Naive thymus-derived CD8-positive, alpha-beta T cell (primary cell): ENCODE results near the gene KANSL3. TPM values are rescaled to one million over a fixed set of nuclear protein-coding genes. Genes with fewer than 3 reads are reported as not detected.
"Not testable (repeated sequence)": the region's sequence is repeated elsewhere in the genome, so short reads cannot be mapped to it uniquely, and the experiment has no call there.

Source experiments
- ATAC-seq, 2 donors: fragments of 150-1000 bp; cut with Tn5 transposase in 1 of 2; sonication (Bioruptor Pico), chemical (Tn5 transposase) in 1 of 2; 1 replicate in 1 of 2; 2 replicates in 1 of 2; pipeline ENCODE4 v1.10.0; 2021; ENCODE audit warnings: mild to moderate bottlenecking in 2 of 2, moderate library complexity in 2 of 2
- POLR2A ChIA-PET: fragments of 350-600 bp; sonication (Branson Sonifier 250); formaldehyde crosslinking; loops from one replicate; lab custom pipeline; 2021; ENCODE audit warnings: antibody characterized with exemption; lab: Charles Lee
- DNase-seq, 10 donors: peaks; one replicate each; pipeline versions ENCODE4 v3.0.0 to v3.0.0-alpha.2; 2020 to 2022
- H3K27ac Mint-ChIP-seq, 10 donors: one replicate each; pipeline ENCODE4 v1.8.0; 2020 to 2022; ENCODE audit warnings: mild to moderate bottlenecking in 10 of 10, mixed read lengths in 10 of 10, moderate library complexity in 4 of 10, inconsistent platforms in 1 of 10
- H3K27me3 Mint-ChIP-seq, 5 donors: one replicate each; pipeline ENCODE4 v1.8.0; 2021 to 2022; ENCODE audit warnings: mixed read lengths in 5 of 5
- H3K36me3 Mint-ChIP-seq, 3 donors: one replicate each; pipeline ENCODE4 v1.8.0; 2020 to 2022; ENCODE audit warnings: mixed read lengths in 3 of 3, mild to moderate bottlenecking in 2 of 3, inconsistent platforms in 1 of 3
- H3K4me1 Mint-ChIP-seq, 4 donors: one replicate each; pipeline ENCODE4 v1.8.0; 2021 to 2022; ENCODE audit warnings: mixed read lengths in 4 of 4
- H3K4me3 Mint-ChIP-seq, 10 donors: one replicate each; pipeline ENCODE4 v1.8.0; 2020 to 2022; ENCODE audit warnings: mild to moderate bottlenecking in 10 of 10, mixed read lengths in 10 of 10, moderate library complexity in 6 of 10, inconsistent platforms in 1 of 10
- H3K9me3 Mint-ChIP-seq, 9 donors: one replicate each; pipeline ENCODE4 v1.8.0; 2020 to 2022; ENCODE audit warnings: mixed read lengths in 9 of 9, mild to moderate bottlenecking in 3 of 9, inconsistent platforms in 1 of 9, moderate library complexity in 1 of 9
- polyA plus RNA-seq, 3 donors: library from polyadenylated mRNA; unstranded; fragments of 300-500 nt; fragmentation: Illumina TruSeq; gene quantifications; one replicate each; pipeline ENCODE4 v1.2.3, GENCODE V29; 2021
- total RNA-seq, 8 experiments: library from RNA in 2 of 8; stranded (reverse) in 2 of 8; gene quantifications; one replicate each; pipeline ENCODE4 v1.2.3 and lab custom pipeline; 2021 to 2026

Gene KANSL3
- total and polyA plus RNA-seq, 5 experiments from 2014 or later = 8.3 to 61.8 (median 18.2) TPM

DNA sequence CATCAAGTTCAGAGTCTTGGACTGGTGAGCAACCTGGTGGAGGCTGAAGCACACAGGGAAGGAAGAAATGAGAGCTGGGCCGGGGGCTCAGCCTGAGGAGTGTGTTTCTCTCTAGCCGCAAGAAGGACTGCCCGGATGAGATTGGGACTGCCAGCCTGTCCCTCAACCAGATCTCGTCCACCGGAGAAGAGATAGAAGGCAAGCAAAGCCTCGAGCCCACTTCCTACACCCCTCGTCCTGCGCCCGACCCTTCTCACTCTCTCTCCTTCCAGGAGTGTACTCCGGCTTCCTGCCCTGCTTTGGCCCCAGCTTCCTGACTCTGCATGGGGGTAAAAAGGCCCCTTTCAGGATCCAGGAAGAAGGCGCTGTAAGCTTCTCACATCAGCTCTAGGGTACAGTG, 30.7 kb upstream of the KANSL3 start:
- ATAC-seq (no peak), DNase-seq (no peak)
- Mint-ChIP-seq H3K27ac (peak overlapping the region in 1 of 10 donors; percentile 59), H3K4me3 (no peak overlapping the region), H3K27me3 (peaks cover 0 to 1% (median 0%) of the 10 kb centered on the region in 5 donors), H3K4me1 (peaks cover 0 to 9% (median 0%) of the 10 kb centered on the region in 4 donors), H3K36me3 (no peaks in the 10 kb centered on the region), H3K9me3 (no peaks in the 10 kb centered on the region)
- POLR2A ChIA-PET = interaction anchor here (0.6 kb wide), 1 partner anchor 314 kb away, joined by 5 read pairs; no protein-coding TSS in a partner anchor

DNA sequence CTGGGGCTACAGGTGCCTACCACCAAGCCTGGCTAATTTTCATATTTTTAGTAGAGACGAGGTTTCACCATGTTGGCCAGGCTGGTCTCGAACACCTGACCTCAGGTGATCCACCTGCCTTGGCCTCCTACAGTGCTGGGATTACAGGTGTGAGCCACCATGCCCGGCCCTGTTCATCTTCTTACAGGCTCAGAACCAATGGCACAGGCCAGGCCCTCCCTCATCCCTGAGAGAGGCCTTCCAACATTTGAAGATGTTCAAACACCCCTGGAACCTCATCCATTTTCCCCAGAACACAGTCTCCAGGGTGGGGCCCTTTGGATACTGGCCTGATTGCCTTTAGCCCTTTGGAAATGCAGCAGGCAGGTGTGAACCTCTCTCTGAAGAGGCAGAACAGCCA, 27.6 kb upstream of the KANSL3 start:
- H3K36me3 Mint-ChIP-seq, H3K4me1 Mint-ChIP-seq, POLR2A ChIA-PET, H3K9me3 Mint-ChIP-seq, DNase-seq, ATAC-seq, H3K4me3 Mint-ChIP-seq: not testable (repeated sequence)
- Mint-ChIP-seq H3K27me3 (peaks cover 0 to 10% (median 6%) of the 10 kb centered on the region in 5 donors), H3K27ac (peak overlapping the region in 1 of 10 donors; percentile 74)

DNA sequence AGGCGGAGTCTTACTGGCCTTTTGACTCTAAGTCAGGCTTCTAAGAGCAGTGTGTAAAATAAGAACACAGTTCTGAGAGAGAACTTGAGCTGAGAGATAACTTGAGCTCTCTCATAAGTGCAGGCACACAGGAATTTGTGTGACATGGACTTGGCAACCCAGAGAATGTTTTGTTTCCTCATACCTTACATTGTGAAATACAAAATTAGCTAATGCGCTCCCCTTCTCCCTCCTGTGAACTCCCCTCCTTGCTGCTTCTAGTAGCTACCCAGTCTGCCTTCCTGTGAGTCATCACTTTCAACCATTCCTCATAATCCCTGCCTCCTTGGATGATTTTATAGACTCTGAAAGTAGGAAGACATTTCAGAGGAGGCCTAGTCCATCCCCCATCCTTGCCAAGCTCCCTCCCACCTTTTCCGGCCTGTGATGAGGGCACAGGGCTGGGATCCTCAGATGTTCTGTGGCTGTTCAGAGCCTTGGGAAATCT, 27.0 kb upstream of the KANSL3 start:
- H3K27me3 Mint-ChIP-seq = peaks cover 0 to 10% (median 6%) of the 10 kb centered on the region in 5 donors
- POLR2A ChIA-PET = no interaction called here
- H3K9me3 Mint-ChIP-seq = peaks cover 0 to 2% (median 0%) of the 10 kb centered on the region in 9 donors
- DNase-seq (no peak), ATAC-seq (no peak)
- H3K4me3 Mint-ChIP-seq = no peak overlapping the region
- H3K4me1 Mint-ChIP-seq = peaks cover 0 to 4% (median under 1%) of the 10 kb centered on the region in 4 donors
- peak overlapping the region in 2 of 10 donors; percentile 74 to 81 for H3K27ac Mint-ChIP-seq
- H3K36me3 Mint-ChIP-seq = no peaks in the 10 kb centered on the region

DNA sequence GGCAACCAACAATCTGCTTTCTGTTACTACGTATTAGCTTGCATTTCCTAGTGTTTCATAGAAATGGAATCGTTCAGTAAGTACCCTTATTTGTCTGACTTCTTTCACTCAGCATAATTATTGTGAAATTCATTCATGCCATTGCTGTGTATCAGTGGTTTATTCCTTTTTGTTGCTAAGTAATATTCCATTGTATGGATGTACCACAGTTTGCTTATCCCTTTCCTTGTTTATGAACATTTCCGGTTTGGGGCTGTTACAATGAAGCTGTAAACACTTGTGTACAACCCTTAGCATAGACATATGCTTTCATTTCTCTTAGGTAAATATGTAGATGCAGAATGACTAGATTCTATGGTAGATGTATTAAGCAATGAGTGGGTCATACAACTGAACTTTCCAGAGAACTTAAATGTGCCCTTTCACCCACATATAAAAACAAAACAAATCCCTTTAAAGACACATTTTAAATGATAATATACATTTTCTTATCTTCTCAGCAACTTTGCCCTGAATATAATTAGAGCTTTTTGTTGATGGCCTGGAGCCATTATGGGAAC, 26.3 kb upstream of the KANSL3 start:
- DNase-seq = no peak
- Mint-ChIP-seq H3K9me3 (peaks cover 0 to 2% (median 0%) of the 10 kb centered on the region in 9 donors), H3K4me3 (no peak overlapping the region), H3K4me1 (peaks cover 0 to 4% (median under 1%) of the 10 kb centered on the region in 4 donors), H3K27me3 (peaks cover 0 to 10% (median 6%) of the 10 kb centered on the region in 5 donors), H3K27ac (no peak overlapping the region), H3K36me3 (no peaks in the 10 kb centered on the region)
- POLR2A ChIA-PET = no interaction called here
- ATAC-seq = no peak

DNA sequence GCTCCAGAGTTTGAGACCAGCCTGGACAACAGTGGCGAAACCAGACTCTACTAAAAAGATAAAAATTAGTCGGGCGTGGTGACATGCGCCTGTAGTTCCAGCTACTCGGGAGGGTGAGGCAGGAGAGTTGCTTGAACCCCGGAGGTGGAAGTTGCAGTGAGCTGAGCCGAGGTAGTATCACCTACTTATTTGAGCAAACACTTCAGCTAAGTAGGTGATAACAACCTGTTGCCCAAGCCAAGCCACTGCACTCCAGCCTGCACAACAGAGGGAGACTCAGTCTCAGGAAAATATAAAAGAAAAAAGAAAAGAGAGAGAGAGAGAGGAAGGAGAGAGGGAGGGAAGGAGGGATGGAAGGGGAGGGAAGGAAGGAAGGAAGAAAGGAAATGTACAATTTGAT, 25.7 kb upstream of the KANSL3 start:
- Mint-ChIP-seq H3K27me3 (peaks cover 0 to 10% (median 6%) of the 10 kb centered on the region in 5 donors), H3K4me3 (no peak overlapping the region), H3K9me3 (peaks cover 0 to 2% (median 0%) of the 10 kb centered on the region in 9 donors), H3K36me3 (no peaks in the 10 kb centered on the region), H3K27ac (no peak overlapping the region), H3K4me1 (peaks cover 0 to 2% (median under 1%) of the 10 kb centered on the region in 4 donors)
- no peak for ATAC-seq
- POLR2A ChIA-PET = no interaction called here
- no peak for DNase-seq

DNA sequence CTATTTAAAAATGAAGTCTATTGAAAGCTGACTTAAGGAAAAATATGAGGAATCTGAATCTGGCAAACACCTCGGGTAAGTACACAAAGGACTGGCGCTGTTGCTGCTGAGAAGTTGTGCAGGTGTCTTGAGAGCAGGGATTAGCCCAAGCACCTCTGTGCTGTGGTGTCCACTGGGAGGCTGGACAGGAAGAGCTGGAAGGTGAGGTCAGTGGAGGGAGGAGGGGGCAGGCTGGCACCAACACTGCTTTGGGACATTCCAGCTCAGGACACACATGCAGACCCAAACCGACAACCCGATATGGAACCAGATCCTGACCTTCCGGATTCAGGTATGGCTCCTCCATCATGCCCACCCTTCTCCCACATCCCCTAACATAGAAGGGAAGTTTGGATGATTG, 25.1 kb upstream of the KANSL3 start:
- no peak for DNase-seq
- no peaks in the 10 kb centered on the region for H3K36me3 Mint-ChIP-seq
- POLR2A ChIA-PET = no interaction called here
- H3K27ac Mint-ChIP-seq = no peak overlapping the region
- peaks cover 0 to 10% (median 6%) of the 10 kb centered on the region in 5 donors for H3K27me3 Mint-ChIP-seq
- H3K9me3 Mint-ChIP-seq = peaks cover 0 to 2% (median 0%) of the 10 kb centered on the region in 9 donors
- H3K4me1 Mint-ChIP-seq = peaks cover 0 to 2% (median 0%) of the 10 kb centered on the region in 4 donors
- H3K4me3 Mint-ChIP-seq = no peak overlapping the region
- no peak for ATAC-seq

DNA sequence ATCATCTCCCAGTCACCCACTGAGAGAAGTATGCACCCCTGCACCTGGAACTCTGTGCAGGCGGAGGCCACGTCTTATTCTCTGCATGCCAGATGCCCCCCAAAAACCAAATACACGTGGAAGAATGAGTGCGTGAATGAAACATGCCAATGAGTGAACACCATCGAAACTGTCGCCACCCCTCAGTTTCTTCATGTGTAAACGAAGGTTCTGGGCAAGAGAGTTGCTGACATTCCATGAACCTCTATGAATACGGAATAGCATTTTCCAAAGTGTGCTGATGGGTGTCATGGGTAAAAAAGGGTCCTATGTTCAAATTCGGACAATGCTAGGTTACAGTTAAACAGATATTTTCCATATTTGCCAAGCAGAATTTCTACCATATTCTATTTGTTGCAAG, 24.2 kb upstream of the KANSL3 start:
- peaks cover 0 to 2% (median 0%) of the 10 kb centered on the region in 9 donors for H3K9me3 Mint-ChIP-seq
- POLR2A ChIA-PET = no interaction called here
- no peaks in the 10 kb centered on the region for H3K36me3 Mint-ChIP-seq
- H3K4me3 Mint-ChIP-seq = no peak overlapping the region
- H3K27me3 Mint-ChIP-seq = peaks cover 0 to 10% (median 6%) of the 10 kb centered on the region in 5 donors
- DNase-seq = no peak
- peaks cover 0 to 2% (median 0%) of the 10 kb centered on the region in 4 donors for H3K4me1 Mint-ChIP-seq
- no peak overlapping the region for H3K27ac Mint-ChIP-seq
- ATAC-seq = no peak

DNA sequence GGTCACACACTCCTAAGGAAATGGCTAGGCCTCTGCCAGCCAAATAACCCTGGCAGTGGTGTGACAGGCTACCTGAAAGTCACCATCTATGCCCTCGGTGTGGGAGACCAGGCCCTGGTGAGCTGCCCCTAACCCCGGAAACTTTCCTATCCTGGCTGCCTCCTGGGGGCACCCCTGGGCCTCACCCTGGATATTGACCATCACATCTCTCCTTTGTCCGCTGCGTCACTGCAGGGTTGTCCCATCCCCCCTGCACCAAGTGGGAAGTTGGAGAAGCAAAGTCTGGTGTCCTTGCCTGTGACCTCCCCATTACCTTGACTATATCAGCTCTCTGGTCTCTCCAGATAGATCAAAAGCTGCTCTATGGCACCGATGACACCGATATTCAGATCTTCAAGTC, 23.2 kb upstream of the KANSL3 start:
- no peak for ATAC-seq
- Mint-ChIP-seq H3K9me3 (peaks cover 0 to 2% (median 0%) of the 10 kb centered on the region in 9 donors), H3K36me3 (no peaks in the 10 kb centered on the region), H3K27ac (peak overlapping the region in 1 of 10 donors; percentile 34), H3K4me3 (no peak overlapping the region), H3K4me1 (peaks cover 0 to 2% (median 0%) of the 10 kb centered on the region in 4 donors), H3K27me3 (peaks cover 0 to 10% (median 6%) of the 10 kb centered on the region in 5 donors)
- POLR2A ChIA-PET = interaction anchor here (0.6 kb wide), 1 partner anchor 52 kb away, joined by 5 read pairs; no protein-coding TSS in a partner anchor
- DNase-seq = no peak

DNA sequence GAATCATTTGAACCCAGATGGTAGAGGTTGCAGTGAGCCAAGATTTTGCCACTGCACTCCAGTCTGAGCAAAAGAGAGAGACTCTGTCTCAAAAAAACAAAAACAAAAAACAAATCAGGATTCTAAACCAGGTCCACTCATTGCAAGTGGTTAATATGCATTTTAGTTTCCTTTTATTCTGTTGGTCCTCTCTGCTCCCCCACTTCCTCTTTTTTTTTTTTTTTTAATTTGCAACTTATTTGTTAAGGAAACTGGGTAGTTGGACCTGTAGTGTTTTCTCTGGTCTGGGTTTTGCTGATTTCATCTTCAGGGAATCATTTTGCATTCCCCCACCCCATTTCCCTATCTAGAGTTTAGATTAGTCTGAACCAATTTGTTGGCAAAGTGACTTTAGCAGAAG, 18.4 kb upstream of the KANSL3 start:
- H3K4me1 Mint-ChIP-seq = no peaks in the 10 kb centered on the region
- no peak for DNase-seq
- H3K36me3 Mint-ChIP-seq = no peaks in the 10 kb centered on the region
- no peak for ATAC-seq
- no peaks in the 10 kb centered on the region for H3K9me3 Mint-ChIP-seq
- H3K4me3 Mint-ChIP-seq = no peak overlapping the region
- no peak overlapping the region for H3K27ac Mint-ChIP-seq
- POLR2A ChIA-PET = no interaction called here
- H3K27me3 Mint-ChIP-seq = peaks cover 0 to 3% (median 0%) of the 10 kb centered on the region in 5 donors

DNA sequence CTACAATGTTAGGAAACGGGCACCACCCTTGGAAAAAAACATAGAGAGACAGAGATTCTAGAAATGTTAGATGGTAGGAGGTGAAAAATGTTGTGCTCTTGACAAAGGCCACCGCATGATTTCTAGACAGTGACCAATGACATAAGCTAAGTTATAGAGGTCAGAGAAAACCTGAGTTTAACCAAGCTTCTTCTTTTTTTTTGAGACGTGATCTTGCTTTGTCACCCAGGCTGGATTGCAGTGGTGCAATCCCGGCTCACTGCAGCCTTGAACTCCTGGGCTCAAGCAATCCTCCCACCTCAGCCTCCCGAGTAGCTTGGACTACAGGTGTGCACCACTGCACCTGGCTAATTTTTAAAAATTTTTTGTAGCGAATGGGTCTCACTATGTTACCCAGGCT, 17.4 kb upstream of the KANSL3 start:
- no peak for DNase-seq
- H3K9me3 Mint-ChIP-seq = no peaks in the 10 kb centered on the region

DNA sequence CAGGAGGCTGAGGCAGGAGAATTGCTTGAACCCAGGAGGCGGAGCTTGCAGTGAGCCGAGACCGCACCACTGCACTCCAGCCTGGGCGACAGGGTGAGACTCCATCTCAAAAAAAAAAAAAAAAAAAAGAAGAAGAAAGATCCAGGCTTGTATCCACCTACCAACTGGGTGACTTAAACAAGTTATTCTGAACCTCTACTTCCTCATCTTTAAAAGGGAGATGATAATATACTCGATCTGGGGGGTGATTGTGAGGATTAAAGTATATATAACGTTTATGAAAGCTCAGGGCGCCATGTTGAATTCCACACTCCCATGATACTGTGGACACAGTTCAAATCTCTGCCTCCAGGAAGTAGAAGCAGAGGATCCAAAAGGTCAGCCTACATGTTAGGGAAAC, 16.7 kb upstream of the KANSL3 start:
- H3K4me3 Mint-ChIP-seq, H3K27ac Mint-ChIP-seq, ATAC-seq, H3K27me3 Mint-ChIP-seq, DNase-seq, H3K9me3 Mint-ChIP-seq, POLR2A ChIA-PET, H3K36me3 Mint-ChIP-seq, H3K4me1 Mint-ChIP-seq: not testable (repeated sequence)

More for the DNA sequence above, 17.4 kb upstream of the KANSL3 start:
- H3K27me3 Mint-ChIP-seq = peaks cover 0 to 4% (median 0%) of the 10 kb centered on the region in 5 donors
- no peaks in the 10 kb centered on the region for H3K36me3 Mint-ChIP-seq
- H3K4me1 Mint-ChIP-seq = peaks cover 0 to 2% (median 0%) of the 10 kb centered on the region in 4 donors
- POLR2A ChIA-PET = no interaction called here
- no peak overlapping the region for H3K27ac Mint-ChIP-seq
- H3K4me3 Mint-ChIP-seq = no peak overlapping the region
- ATAC-seq = no peak

DNA sequence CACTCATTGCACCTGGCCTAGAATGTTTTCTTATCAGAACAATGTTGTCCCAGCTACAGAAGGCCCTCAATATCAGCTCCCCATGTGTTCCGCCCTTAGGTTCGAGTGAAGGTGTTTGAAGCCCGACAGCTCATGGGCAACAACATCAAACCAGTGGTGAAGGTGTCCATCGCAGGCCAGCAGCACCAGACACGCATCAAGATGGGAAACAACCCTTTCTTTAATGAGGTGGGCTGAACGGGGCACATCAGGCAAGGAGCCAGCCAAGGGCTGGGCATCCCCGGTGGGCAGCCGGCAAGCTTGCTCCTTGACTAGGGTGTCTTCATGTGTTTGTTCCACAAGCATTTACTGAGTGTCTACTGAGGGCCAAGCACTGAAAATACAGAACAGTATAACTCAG, 13.7 kb upstream of the KANSL3 start:
- ATAC-seq = no peak
- no peaks in the 10 kb centered on the region for H3K36me3 Mint-ChIP-seq
- H3K9me3 Mint-ChIP-seq = no peaks in the 10 kb centered on the region
- DNase-seq = no peak
- no peak overlapping the region for H3K4me3 Mint-ChIP-seq
- H3K27ac Mint-ChIP-seq = peak overlapping the region in 1 of 10 donors; percentile 56
- H3K4me1 Mint-ChIP-seq = peaks cover 0 to 2% (median 0%) of the 10 kb centered on the region in 4 donors
- POLR2A ChIA-PET = no interaction called here
- H3K27me3 Mint-ChIP-seq = peaks cover 0 to 4% (median 0%) of the 10 kb centered on the region in 5 donors

DNA sequence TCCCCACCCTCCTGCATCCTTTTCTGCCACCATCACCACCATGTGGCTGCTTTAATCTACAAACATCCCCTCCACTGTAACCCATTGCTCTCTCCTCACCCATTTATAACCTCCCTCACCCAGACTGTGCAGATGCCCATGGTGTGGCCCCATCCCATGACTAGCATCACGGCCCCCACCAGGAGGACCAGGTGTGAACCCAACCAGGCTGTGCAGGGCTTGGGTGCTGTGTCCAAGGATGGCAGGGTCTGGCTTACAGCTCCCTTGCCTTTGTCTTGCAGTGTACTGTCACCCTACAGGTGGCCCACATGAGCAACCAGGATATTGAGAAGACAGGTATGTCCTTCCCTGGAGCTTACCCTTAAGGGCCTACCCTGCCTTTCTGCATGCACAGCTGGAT, 11.2 kb upstream of the KANSL3 start:
- H3K9me3 Mint-ChIP-seq = no peaks in the 10 kb centered on the region
- no peak overlapping the region for H3K27ac Mint-ChIP-seq
- no peak for ATAC-seq
- POLR2A ChIA-PET = no interaction called here
- no peaks in the 10 kb centered on the region for H3K36me3 Mint-ChIP-seq
- peaks cover 0 to 2% (median 0%) of the 10 kb centered on the region in 4 donors for H3K4me1 Mint-ChIP-seq
- H3K4me3 Mint-ChIP-seq = no peak overlapping the region
- no peak for DNase-seq
- peaks cover 0 to 4% (median 0%) of the 10 kb centered on the region in 5 donors for H3K27me3 Mint-ChIP-seq
